ENCODE results near the gene RBMS1. TPM values are rescaled to one million over a fixed set of nuclear protein-coding genes. Genes with fewer than 3 reads are reported as not detected.
"Not testable (repeated sequence)": the region's sequence is repeated elsewhere in the genome, so short reads cannot be mapped to it uniquely, and the experiment has no call there.

RBMS1 gene
- polyA plus RNA-seq, 1 donor = 61.3 TPM

- no peak for DNase-seq
Observed at GRCh38 chr2:160431441-160431840, 62.2 kb downstream of the RBMS1 start.

DNA sequence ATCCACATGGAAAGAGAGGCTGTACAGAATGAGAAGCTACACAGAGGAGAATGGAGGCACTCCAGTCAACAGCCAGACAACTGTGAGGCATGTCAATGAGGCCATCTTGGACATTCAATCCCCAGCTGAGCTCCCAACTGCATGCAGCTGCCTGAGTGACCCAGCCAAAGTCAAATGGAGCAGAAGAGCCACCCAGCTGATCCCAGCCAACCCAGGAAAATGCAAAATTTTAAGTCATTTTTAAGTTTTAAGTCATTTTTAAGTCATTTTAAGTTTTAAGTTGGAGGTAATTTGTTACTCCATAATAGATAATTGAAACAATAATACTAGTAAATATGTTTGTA is 63.6 kb downstream of the RBMS1 start:
- no peak for DNase-seq

DNA sequence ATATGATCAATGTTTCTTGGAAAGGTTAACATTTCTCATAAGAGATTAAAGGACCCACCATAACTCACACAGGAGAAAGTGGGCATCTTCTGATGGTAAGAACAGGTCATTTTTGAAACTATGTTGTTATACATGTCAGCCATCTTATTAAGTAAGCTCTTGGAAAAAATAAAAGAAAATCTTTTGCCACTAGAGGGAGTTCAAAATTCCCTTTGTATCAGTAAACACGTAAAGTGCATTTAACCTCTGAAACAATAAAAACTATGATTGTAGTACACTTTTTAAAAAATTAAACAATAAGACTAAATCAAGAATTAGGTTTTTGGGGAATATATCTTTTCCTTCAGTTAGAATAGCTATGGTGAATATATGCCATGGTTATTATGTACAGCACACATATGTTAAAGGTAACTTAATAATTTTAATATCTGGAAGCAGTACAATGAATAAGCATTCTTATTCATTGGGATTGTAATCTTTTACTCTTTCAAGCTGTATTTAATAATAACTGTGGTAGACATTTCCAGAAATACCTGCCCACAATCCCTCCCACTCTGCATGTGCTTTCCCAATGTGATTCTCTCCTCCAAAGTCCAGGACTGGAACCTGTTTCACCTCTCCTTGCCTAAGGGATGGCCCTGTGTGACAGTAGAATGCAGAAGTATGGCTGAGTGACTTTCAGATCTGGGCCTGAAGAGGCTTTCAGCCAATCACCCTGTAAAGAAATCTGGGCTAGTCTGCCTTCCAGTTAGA is 64.2 kb downstream of the RBMS1 start:
- DNase-seq = no peak

DNA sequence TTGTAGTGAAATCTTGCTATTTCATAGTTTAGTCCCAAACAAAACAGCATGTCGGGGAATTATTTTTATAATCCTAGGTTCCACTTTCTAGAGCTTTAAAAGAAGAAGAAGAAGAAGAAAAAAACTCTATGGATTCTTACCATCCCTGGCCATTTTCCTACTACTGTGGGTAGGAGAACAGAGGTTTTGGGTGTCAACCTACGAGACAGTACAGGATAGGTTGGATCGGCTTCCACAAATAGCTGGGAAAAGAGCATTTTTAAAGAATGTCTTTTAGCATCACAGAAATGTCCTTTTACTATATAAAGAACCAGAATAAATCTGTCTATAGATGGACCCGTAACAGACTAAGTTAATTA is 65.2 kb downstream of the RBMS1 start:
- DNase-seq = no peak

GRCh38 chr2:160427629-160428404 is 65.8 kb downstream of the RBMS1 start:
- DNase-seq = peak; percentile 63

DNA sequence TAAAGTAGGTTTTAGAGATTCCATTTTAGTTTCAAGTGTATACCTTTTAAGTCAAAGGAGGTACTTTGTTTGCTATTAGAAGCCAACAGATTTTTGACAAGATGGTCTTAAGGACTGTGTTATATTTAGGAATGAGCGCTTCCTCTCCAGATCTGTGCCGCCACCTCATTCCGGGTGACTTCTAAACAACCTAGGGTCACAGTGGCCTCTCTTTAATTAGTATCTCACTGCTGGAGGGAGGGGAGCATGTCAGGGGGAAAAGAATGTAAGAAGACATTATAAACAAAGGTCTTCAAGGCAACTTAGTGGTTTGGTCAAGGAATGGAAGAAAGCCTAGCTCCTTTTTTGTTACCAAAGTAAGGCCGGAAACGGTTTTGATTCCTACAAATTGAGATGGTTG is 67.0 kb downstream of the RBMS1 start:
- DNase-seq = no peak

GRCh38 chr2:160425434-160426151 is 68.0 kb downstream of the RBMS1 start:
- DNase-seq = peak; percentile 64

- DNase-seq = no peak
Observed at GRCh38 chr2:160423126-160423525, 70.5 kb downstream of the RBMS1 start.

- DNase-seq = not testable (repeated sequence)
Observed at GRCh38 chr2:160421646-160422501, 71.7 kb downstream of the RBMS1 start.

- no peak for DNase-seq
Observed at GRCh38 chr2:160420711-160421110, 72.9 kb downstream of the RBMS1 start.

DNA sequence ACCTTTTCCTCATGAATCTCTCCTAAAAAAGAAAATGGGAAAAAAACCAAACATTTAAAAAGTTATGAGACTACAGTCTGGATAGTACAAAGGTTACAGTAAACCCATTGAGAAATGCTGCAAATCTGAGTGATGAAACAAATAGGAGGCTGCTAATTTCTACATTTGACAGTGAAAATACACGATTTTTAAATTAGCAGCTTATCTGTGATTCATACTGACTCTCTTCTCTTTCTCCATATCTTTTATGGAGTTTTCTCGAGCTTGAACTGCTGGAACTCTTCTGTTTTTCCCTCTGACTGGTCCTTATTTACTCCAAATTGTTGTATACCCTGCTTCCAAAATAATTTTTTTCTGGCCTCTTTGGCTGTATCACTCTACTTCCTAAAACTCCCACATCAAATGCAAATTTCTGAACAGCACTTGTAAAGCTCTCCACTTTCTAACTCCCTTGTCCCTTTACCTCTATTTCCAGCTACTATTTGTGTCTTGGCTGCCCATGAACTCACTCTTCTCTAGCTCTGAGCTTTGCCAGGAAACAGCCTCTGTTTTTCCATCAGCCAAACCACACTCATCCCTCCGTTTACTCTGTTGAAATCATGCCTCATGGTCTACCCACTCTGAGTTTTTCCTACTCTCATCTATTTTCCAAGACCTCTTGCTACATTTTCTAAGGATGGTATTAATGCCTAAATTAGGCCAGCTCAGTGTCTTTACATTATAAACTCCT is 73.7 kb downstream of the RBMS1 start:
- DNase-seq = peak; percentile 69

GRCh38 chr2:160418853-160419252 is 74.8 kb downstream of the RBMS1 start:
- no peak for DNase-seq

GRCh38 chr2:160418398-160418765 is 75.2 kb downstream of the RBMS1 start:
- DNase-seq = no peak

GRCh38 chr2:160417745-160418397 is 75.7 kb downstream of the RBMS1 start:
- DNase-seq = no peak

DNA sequence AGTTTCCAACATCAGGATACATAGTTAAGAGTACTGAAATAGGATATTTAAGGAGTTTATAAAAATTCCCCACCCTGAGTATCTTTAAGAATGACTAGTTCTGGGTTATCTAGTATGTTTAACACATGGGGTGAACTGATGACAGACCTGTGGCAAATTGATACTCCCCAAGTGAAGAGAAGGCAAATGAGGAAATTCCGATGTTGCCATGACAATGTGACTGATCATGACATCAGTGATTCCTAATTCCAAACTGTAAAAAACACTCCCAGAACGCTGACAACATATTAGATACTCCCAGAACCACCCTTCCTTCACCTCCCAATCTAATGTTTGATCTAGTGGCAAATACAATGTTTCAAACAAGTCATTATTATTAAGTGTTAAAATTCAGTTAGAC is 77.6 kb downstream of the RBMS1 start:
- DNase-seq = no peak

DNA sequence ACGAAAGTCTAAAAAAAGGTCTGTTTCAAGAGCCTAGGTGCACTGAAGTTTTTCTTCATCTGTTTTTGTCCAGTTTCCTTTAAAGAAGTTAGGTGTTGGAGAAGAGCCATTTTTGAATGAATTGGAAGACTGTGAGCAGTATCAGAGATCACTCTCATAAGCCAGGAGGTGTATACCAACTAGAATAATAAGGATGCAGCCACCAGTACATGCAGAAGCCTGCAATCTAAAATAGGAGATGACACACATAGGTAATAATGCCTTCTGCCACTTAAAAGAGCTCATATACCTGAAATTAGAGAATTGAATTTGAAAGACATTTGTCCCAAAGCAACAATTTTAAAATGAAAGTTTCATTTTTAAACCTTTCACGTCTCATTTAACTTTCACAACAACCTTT is 81.7 kb downstream of the RBMS1 start:
- no peak for DNase-seq

- no peak for DNase-seq
Observed at GRCh38 chr2:160411167-160411566, 82.4 kb downstream of the RBMS1 start.

GRCh38 chr2:160409480-160409879 is 84.1 kb downstream of the RBMS1 start:
- no peak for DNase-seq

GRCh38 chr2:160408959-160409291 is 84.7 kb downstream of the RBMS1 start:
- DNase-seq = no peak

- no peak for DNase-seq
Observed at GRCh38 chr2:160408173-160408958, 85.2 kb downstream of the RBMS1 start.

All from hindlimb muscle (tissue), 1 donor.